Neural progenitor cell (in vitro differentiated cells): ENCODE data around the gene SOX5.

Experiments
- EZH2 ChIP-seq: fragments of 200-600 bp; sonication (generic); IDR thresholded peaks from 2 replicates; pipeline ENCODE4 v1.6.1; 2017; ENCODE audit warnings: antibody characterized with exemption, mild to moderate bottlenecking, moderate library complexity
- EZH2phosphoT487 ChIP-seq: fragments of 200-600 bp; sonication (generic); IDR thresholded peaks from 2 replicates; pipeline ENCODE4 v1.6.1; 2017; ENCODE audit warnings: antibody characterized with exemption
- TF ChIP-seq, protein P1 (sequence below): fragments of 200-600 bp; sonication (generic); IDR thresholded peaks from 2 replicates; pipeline ENCODE4 v1.5.1; 2017; ENCODE audit warnings: antibody characterized with exemption, mild to moderate bottlenecking

DNA sequence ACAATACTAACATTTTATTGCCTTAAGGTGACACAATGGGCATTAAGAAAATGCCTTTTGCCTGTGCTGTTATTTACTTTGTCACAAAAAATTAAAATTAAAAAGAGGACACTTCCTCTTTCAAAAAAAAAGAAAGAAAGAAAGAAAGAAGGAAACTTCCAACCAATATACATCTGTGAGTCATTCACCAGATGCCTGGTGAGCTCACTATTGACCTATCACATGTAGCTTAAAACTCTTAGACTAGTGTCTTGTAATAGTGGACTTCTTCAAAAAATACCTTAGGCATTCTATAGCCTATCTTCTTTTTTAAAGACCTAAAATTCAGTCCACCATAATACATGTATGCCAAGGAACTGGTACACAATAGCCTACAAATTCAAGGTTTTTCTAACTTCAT is 4.9 kb upstream of the SOX5 start:
- TF ChIP-seq, protein P1, sequence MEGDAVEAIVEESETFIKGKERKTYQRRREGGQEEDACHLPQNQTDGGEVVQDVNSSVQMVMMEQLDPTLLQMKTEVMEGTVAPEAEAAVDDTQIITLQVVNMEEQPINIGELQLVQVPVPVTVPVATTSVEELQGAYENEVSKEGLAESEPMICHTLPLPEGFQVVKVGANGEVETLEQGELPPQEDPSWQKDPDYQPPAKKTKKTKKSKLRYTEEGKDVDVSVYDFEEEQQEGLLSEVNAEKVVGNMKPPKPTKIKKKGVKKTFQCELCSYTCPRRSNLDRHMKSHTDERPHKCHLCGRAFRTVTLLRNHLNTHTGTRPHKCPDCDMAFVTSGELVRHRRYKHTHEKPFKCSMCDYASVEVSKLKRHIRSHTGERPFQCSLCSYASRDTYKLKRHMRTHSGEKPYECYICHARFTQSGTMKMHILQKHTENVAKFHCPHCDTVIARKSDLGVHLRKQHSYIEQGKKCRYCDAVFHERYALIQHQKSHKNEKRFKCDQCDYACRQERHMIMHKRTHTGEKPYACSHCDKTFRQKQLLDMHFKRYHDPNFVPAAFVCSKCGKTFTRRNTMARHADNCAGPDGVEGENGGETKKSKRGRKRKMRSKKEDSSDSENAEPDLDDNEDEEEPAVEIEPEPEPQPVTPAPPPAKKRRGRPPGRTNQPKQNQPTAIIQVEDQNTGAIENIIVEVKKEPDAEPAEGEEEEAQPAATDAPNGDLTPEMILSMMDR, result no peak
- TF ChIP-seq EZH2phosphoT487 (no peak), EZH2 (no peak)
